H1 (cell line): Measurements from ENCODE around the gene HTR2B. TPM values are rescaled to one million over a fixed set of nuclear protein-coding genes. Genes with fewer than 3 reads are reported as not detected.

ENCODE experiments used
- CTCF ChIA-PET: fragments of 300-600 bp; sonication (Branson Sonifier 250); formaldehyde crosslinking; loops from one replicate; lab custom pipeline; 2021; ENCODE audit not compliant: partially characterized antibody; lab: Charles Lee
- POLR2A ChIA-PET: fragments of 300-600 bp; sonication (Branson Sonifier 250); formaldehyde crosslinking; loops from one replicate; lab custom pipeline; 2021; ENCODE audit warnings: inconsistent platforms; ENCODE audit not compliant: partially characterized antibody; lab: Charles Lee
- DNase-seq, 2 experiments: peaks; one replicate each; pipeline versions ENCODE4 v3.0.0 to v3.0.0-alpha.2; 2010 to 2022; ENCODE audit warnings: low spot score in 2 of 2, low read depth in 1 of 2, mixed read lengths in 1 of 2
- FAIRE-seq: peaks from 2 replicates; lab custom pipeline; 2011; peaks lifted over from hg19 to GRCh38; lab: Jason Lieb, UNC
- H2AFZ ChIP-seq: 2 replicates; pipeline ENCODE4 v1.8.1; 2012; ENCODE audit warnings: low read length, inconsistent platforms
- H2AK5ac ChIP-seq: 2 replicates; pipeline ENCODE4 v1.6.1; 2013; ENCODE audit warnings: low read depth, low read length
- H2BK120ac ChIP-seq: replicated peaks from 2 replicates; pipeline ENCODE3; 2013; ENCODE audit warnings: low read depth, low read length, inconsistent platforms
- H2BK12ac ChIP-seq: 2 replicates; pipeline ENCODE4 v1.6.1; 2013; ENCODE audit warnings: low read depth, low read length
- H2BK15ac ChIP-seq: 2 replicates; pipeline ENCODE4 v1.6.1; 2013; ENCODE audit warnings: low read length
- H2BK20ac ChIP-seq: 2 replicates; pipeline ENCODE4 v1.6.1; 2013; ENCODE audit warnings: low read length
- H2BK5ac ChIP-seq: 2 replicates; pipeline ENCODE4 v1.6.1; 2013; ENCODE audit warnings: low read depth, low read length
- H3K14ac ChIP-seq: 2 replicates; pipeline ENCODE4 v1.6.1; 2013; ENCODE audit warnings: inconsistent platforms; ENCODE audit not compliant: insufficient read length
- H3K18ac ChIP-seq: 2 replicates; pipeline ENCODE4 v1.6.1; 2013; ENCODE audit warnings: low read length; ENCODE audit errors: extremely low read depth
- H3K23ac ChIP-seq: 2 replicates; pipeline ENCODE4 v1.6.1; 2013; ENCODE audit warnings: inconsistent platforms; ENCODE audit not compliant: insufficient read length
- H3K23me2 ChIP-seq: 2 replicates; pipeline ENCODE4 v1.6.1; 2013; ENCODE audit warnings: low read depth, low read length
- H3K27ac ChIP-seq: 2 replicates; pipeline ENCODE4 v1.6.1; 2011; ENCODE audit warnings: low read depth, low read length, inconsistent platforms
- H3K27me3 ChIP-seq, 4 experiments: replicated peaks in 1 of 4; 1 replicate in 1 of 4; 2 replicates in 3 of 4; pipeline versions ENCODE4 v1.6.1 to v1.8.1; 2011 to 2013; ENCODE audit warnings: low read length in 3 of 4, mild to moderate bottlenecking in 3 of 4, inconsistent platforms in 2 of 4, mixed read lengths in 2 of 4, moderate library complexity in 1 of 4; ENCODE audit not compliant: control insufficient read depth in 3 of 4, insufficient read depth in 3 of 4; ENCODE audit errors: extremely low read depth in 1 of 4
- H3K36me3 ChIP-seq, 4 experiments: 2 replicates each; pipeline versions ENCODE4 v1.6.1 to v1.8.1; 2011 to 2013; ENCODE audit warnings: mild to moderate bottlenecking in 4 of 4, low read length in 3 of 4, moderate library complexity in 2 of 4, control low read depth in 1 of 4, inconsistent platforms in 1 of 4; ENCODE audit not compliant: insufficient read depth in 4 of 4, control insufficient read depth in 2 of 4
- H3K4ac ChIP-seq: replicated peaks from 2 replicates; pipeline ENCODE3; 2013; ENCODE audit warnings: low read length, low read depth, mixed read lengths, inconsistent platforms; ENCODE audit not compliant: insufficient read length
- H3K4me1 ChIP-seq, 4 experiments: replicated peaks in 1 of 4; 1 replicate in 1 of 4; 2 replicates in 3 of 4; pipeline versions ENCODE4 v1.6.1 to v1.8.1; 2011 to 2013; ENCODE audit warnings: low read length in 3 of 4, inconsistent platforms in 2 of 4, mixed read lengths in 1 of 4; ENCODE audit not compliant: insufficient read depth in 4 of 4, control insufficient read depth in 3 of 4
- H3K4me2 ChIP-seq, 2 experiments: 2 replicates each; pipeline versions ENCODE4 v1.6.1 to v1.8.1; 2011 to 2013; ENCODE audit warnings: low read depth in 2 of 2, low read length in 2 of 2, control low read depth in 1 of 2, inconsistent platforms in 1 of 2, mild to moderate bottlenecking in 1 of 2; ENCODE audit not compliant: insufficient read depth in 1 of 2
- H3K4me3 ChIP-seq, 4 experiments: fragments of 200-600, 300-600 bp in 1 of 4; sonication (generic), shearing (Covaris generic), sonication (Bioruptor Twin) in 1 of 4; 2 replicates each; pipeline versions ENCODE4 v1.5.1 to v1.8.1; 2011 to 2016; ENCODE audit warnings: low read length in 4 of 4, low read depth in 3 of 4, control low read depth in 2 of 4, inconsistent platforms in 2 of 4, mild to moderate bottlenecking in 2 of 4, mixed read lengths in 1 of 4, moderate library complexity in 1 of 4; ENCODE audit not compliant: insufficient read depth in 2 of 4; ENCODE audit errors: extremely low read depth in 1 of 4
- H3K56ac ChIP-seq: replicated peaks from 2 replicates; pipeline ENCODE3; 2013; ENCODE audit warnings: low read depth, mild to moderate bottlenecking, mixed read lengths, low read length, inconsistent platforms; ENCODE audit not compliant: insufficient read length
- H3K79me1 ChIP-seq: 2 replicates; pipeline ENCODE4 v1.6.1; 2013; ENCODE audit warnings: low read depth, low read length, control low read depth
- H3K79me2 ChIP-seq, 2 experiments: 2 replicates each; pipeline versions ENCODE4 v1.6.1 to v1.8.1; 2012 to 2013; ENCODE audit warnings: low read length in 2 of 2, mild to moderate bottlenecking in 2 of 2, inconsistent platforms in 1 of 2; ENCODE audit not compliant: insufficient read depth in 2 of 2, control insufficient read depth in 1 of 2
- H3K9ac ChIP-seq, 4 experiments: replicated peaks in 1 of 4; 1 replicate in 1 of 4; 2 replicates in 3 of 4; pipeline versions ENCODE4 v1.6.1 to v1.8.1; 2011 to 2013; ENCODE audit warnings: low read depth in 3 of 4, low read length in 3 of 4, control low read depth in 2 of 4, mild to moderate bottlenecking in 2 of 4, moderate library complexity in 2 of 4, inconsistent platforms in 1 of 4; ENCODE audit errors: extremely low read depth in 1 of 4
- H3K9me3 ChIP-seq, 2 experiments: 2 replicates each; pipeline versions ENCODE4 v1.6.1 to v1.8.1; 2012 to 2013; ENCODE audit warnings: mild to moderate bottlenecking in 2 of 2, moderate library complexity in 2 of 2, control low read depth in 1 of 2, inconsistent platforms in 1 of 2, low read depth in 1 of 2, low read length in 1 of 2, mixed read lengths in 1 of 2; ENCODE audit not compliant: insufficient read depth in 2 of 2
- H4K20me1 ChIP-seq, 2 experiments: replicated peaks in 1 of 2; 2 replicates each; pipeline versions ENCODE3 to v1.8.1; 2011 to 2013; ENCODE audit warnings: inconsistent platforms in 2 of 2, low read length in 2 of 2, mild to moderate bottlenecking in 1 of 2; ENCODE audit not compliant: insufficient read depth in 2 of 2, control insufficient read depth in 1 of 2
- H4K5ac ChIP-seq: 2 replicates; pipeline ENCODE4 v1.6.1; 2013; ENCODE audit warnings: low read length, low read depth, mixed read lengths, inconsistent platforms; ENCODE audit not compliant: insufficient read length
- H4K8ac ChIP-seq: 2 replicates; pipeline ENCODE4 v1.8.0; 2013; ENCODE audit warnings: mild to moderate bottlenecking, moderate library complexity, low read length, inconsistent platforms; ENCODE audit not compliant: insufficient read depth; ENCODE audit errors: extremely low read depth
- H4K91ac ChIP-seq: replicated peaks from 2 replicates; pipeline ENCODE3; 2013; ENCODE audit warnings: low read length, mixed read lengths, inconsistent platforms; ENCODE audit not compliant: insufficient read length
- CBX5 ChIP-seq: fragments of 300-800, 300-1000 bp; sonication (generic); IDR thresholded peaks from 2 replicates; pipeline ENCODE4 v1.7.1; 2016; ENCODE audit warnings: antibody characterized with exemption, low read length, low read depth
- CEBPB ChIP-seq: IDR thresholded peaks from 2 replicates; pipeline ENCODE4 v1.6.1; 2012; ENCODE audit warnings: low read depth, low read length
- CHD2 ChIP-seq: IDR thresholded peaks from 2 replicates; pipeline ENCODE4 v1.6.1; 2012; ENCODE audit warnings: low read length, improper control_type of control experiment
- POU5F1 ChIP-seq: IDR thresholded peaks from 2 replicates; pipeline ENCODE4 v1.6.1; 2011; ENCODE audit warnings: low read depth, mild to moderate bottlenecking, low read length, moderate library complexity
- RBBP5 ChIP-seq: IDR thresholded peaks from 2 replicates; pipeline ENCODE4 v1.7.1; 2012; ENCODE audit warnings: low read depth, mild to moderate bottlenecking, inconsistent platforms, low read length, moderate library complexity, borderline replicate concordance
- TBP ChIP-seq: IDR thresholded peaks from 2 replicates; pipeline ENCODE4 v1.6.1; 2011; ENCODE audit warnings: low read depth, low read length, improper control_type of control experiment
- WGBS, 2 experiments: shearing (Covaris generic) in 1 of 2; methylation state at CpG; one replicate each; pipeline versions ENCODE4 v1.1.6 to v1.1.7; 2013 to 2015; ENCODE audit warnings: low lambda C conversion rate in 2 of 2, mixed read lengths in 2 of 2, inconsistent platforms in 1 of 2, low coverage in 1 of 2, missing lambda C conversion rate in 1 of 2; ENCODE audit not compliant: insufficient replicate concordance in 2 of 2, insufficient coverage in 1 of 2, insufficient read length in 1 of 2; ENCODE audit errors: extremely low coverage in 1 of 2, missing lambda C conversion rate in 1 of 2; 5-methylcytosine and 5-hydroxymethylcytosine counted together
- polyA plus RNA-seq, 7 experiments: library from polyadenylated mRNA; depleted of rRNA in 3 of 7; stranded (reverse) in 5 of 7; unstranded in 2 of 7; fragments of >200 nt in 5 of 7; fragments of 200-250 nt in 2 of 7; gene quantifications; 1 replicate in 5 of 7; 2 replicates in 1 of 7; 4 replicates in 1 of 7; pipeline versions ENCODE4 v1.2.1 to v1.2.3, GENCODE V29; 2011 to 2013; ENCODE audit warnings: missing spikeins in 2 of 7, mixed read lengths in 2 of 7
- total RNA-seq: library from RNA; stranded (reverse); fragmentation: NEBNext Ultra II Directional; extraction: Animal tissue kit (Norgen Biotek cat#: 25700); gene quantifications from 2 replicates; pipeline ENCODE4 v1.2.1, GENCODE V29; 2021

The HTR2B gene
- total and polyA plus RNA-seq, 2 of the 8 experiments (the other 6 are each of a cell fraction or from before 2014, with no cell fraction given) = not detected

GRCh38 chr2:231102772-231103171, 22.1 kb downstream of the HTR2B start:
- Histone ChIP-seq H3K4me1 (no peaks in the 10 kb centered on the region), H3K27me3 (no peaks in the 10 kb centered on the region), H4K8ac (no peak overlapping the region), H3K18ac (no peak overlapping the region), H3K4me3 (no peak overlapping the region), H3K23me2 (no peaks in the 10 kb centered on the region), H3K9ac (no peak overlapping the region), H4K5ac (no peak overlapping the region), H3K79me2 (peaks cover 0 to 3% of the 10 kb centered on the region in 2 experiments; a peak in 1 of 4 replicates), H2BK5ac (no peak overlapping the region), H3K4ac (no peak overlapping the region), H3K14ac (no peak overlapping the region), H3K4me2 (no peak overlapping the region), H3K36me3 (peaks cover 0 to 38% (median 10%) of the 10 kb centered on the region in 4 experiments; a peak in 5 of 8 replicates), H2AFZ (no peak overlapping the region), H2AK5ac (no peak overlapping the region), H3K23ac (no peak overlapping the region), H2BK20ac (no peak overlapping the region), H2BK15ac (no peak overlapping the region), H2BK12ac (no peak overlapping the region), H2BK120ac (no peak overlapping the region), H3K27ac (no peak overlapping the region), H4K20me1 (no peaks in the 10 kb centered on the region), H4K91ac (no peak overlapping the region), H3K56ac (no peak overlapping the region), H3K79me1 (no peaks in the 10 kb centered on the region; the same call in 1 of the 2 replicates), H3K9me3 (peaks cover 24 to 26% of the 10 kb centered on the region in 2 experiments)
- FAIRE-seq (no peak), DNase-seq (no peak)
- ChIA-PET CTCF (interaction anchor here (0.6 to 2.9 kb wide), 9 partner anchors 9 to 393 kb away, joined by 3 to 17 read pairs (median 4); no protein-coding TSS in a partner anchor), POLR2A (interaction anchor here (2.0 kb wide), 1 partner anchor 361 kb away, joined by 6 read pairs; the partner anchor contains the start of gene NCL)
- TF ChIP-seq CBX5 (no peak), RBBP5 (no peak), TBP (no peak), POU5F1 (no peak), CEBPB (no peak), CHD2 (no peak)
- WGBS, 2 experiments = 92% methylated on average over 2 of the region's 2 CpGs; no CpG with 5 or more reads in 1 of the 2 experiments
